DMS 273 (cell line): ENCODE measurements around the gene PRAMEF15.
"Not testable (repeated sequence)": the region's sequence is repeated elsewhere in the genome, so short reads cannot be mapped to it uniquely, and the experiment has no call there.

Experiments used
- DNase-seq: peaks from one replicate; lab custom pipeline; 2025; ENCODE audit not compliant: unreplicated experiment; lab: John Stamatoyannopoulos, UW

Gene PRAMEF15

DNA sequence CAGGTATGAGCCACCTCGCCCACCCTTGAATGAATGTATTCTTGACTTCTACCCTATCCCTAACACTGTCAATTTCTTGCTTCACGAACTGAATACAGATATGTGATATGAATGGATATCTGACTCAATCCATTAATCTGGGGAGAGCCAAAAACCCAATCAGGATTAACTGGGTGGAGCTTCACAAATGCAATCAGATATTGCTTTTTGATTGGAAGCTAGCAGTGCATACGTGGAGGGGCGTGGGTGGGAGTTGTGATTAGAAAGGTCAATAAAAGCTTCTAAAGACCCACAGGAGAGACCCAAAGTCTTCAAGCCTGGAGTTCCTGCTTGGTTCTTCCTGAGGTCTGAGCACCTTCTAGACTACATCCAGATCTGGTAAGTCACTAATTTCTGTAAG is at the start of gene PRAMEF15:
Gene PRAMEF15, plus strand, starts transcription at position 301 of the 400 bp plus-strand sequence. CDS start 2,827 bp downstream, outside the sequence.
- not testable (repeated sequence) for DNase-seq

DNA sequence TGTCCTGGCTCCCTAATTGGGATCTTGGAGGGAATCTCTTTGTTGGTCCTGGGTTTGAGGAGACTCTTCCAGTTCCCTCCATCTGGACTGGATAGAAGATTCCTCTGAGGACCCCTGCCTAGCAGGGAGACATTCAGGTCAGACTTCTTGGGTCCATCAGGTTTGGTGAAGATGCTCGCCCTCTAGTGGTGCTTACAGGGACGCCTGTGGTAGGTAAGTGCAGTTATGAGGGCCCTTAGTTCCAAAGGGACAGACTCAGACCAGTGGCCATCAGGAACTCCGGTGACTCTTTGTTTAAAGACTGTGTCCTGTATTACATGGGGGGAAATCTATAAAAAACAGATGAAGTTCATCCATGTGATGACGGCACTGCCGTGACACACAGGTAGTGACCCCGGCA is 38.4 kb upstream of the PRAMEF15 start:
- not testable (repeated sequence) for DNase-seq

DNA sequence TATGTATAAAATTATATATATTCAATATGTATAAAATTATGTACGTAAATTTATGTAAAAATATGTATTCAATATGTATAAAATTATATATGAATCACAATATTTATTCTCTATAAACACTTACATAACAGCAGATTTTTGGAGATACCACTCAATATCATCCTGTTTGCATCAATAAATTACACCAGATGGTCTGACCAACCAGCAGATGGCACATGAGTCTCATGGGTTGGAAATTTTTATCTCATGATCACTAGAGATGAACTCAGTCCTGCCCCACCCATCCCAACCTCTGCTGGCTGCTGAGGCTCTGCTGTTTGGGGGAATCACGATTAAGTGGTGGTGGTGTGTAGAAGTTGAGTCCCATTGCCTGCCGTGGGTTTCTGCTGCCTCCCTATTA is 35.8 kb upstream of the PRAMEF15 start:
- DNase-seq: peak; percentile 15

DNA sequence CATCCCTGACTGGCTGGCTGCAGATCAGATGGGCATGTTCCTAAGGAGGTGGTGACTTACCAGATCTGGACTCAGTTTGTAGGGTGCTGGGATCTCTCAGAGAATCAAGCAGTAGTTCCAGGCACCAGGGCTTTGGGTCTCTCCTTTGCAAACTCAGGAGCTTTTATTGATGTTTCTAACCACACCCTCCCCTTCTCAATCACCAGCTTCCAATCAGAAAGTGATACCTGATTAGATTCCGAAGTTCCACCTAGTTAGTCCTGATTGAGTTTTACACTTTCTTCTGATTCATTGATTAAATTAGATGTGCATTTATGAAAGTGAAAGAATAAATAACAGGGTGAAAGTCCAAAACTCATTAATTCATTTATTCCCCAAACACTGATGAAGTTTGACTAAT is 30.3 kb upstream of the PRAMEF15 start, which contains the start of gene PRAMEF8:
Gene PRAMEF8, minus strand, starts transcription at position 101 of the 400 bp plus-strand sequence. CDS start 1,046 bp downstream, outside the sequence.
- not testable (repeated sequence) for DNase-seq

DNA sequence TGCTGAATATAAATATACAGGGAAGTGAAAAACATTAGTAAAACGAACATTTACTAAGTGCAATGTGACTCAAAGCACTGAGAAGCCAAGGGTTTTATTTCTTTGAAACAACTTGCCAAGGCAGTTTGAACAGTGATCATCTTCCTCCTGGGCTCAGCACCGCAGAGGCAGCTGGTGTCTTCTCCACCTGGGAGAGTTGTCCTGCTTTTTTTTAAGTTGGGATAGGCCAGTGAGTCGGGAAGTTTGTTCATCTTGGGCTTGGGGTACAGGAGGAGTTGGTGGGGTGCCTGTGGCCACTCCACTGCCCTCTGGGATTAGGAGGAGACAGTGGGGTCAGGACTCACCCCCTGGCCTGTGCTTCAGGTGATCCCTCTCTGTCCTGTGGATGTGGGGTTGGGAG is 26.4 kb upstream of the PRAMEF15 start:
- not testable (repeated sequence) for DNase-seq

DNA sequence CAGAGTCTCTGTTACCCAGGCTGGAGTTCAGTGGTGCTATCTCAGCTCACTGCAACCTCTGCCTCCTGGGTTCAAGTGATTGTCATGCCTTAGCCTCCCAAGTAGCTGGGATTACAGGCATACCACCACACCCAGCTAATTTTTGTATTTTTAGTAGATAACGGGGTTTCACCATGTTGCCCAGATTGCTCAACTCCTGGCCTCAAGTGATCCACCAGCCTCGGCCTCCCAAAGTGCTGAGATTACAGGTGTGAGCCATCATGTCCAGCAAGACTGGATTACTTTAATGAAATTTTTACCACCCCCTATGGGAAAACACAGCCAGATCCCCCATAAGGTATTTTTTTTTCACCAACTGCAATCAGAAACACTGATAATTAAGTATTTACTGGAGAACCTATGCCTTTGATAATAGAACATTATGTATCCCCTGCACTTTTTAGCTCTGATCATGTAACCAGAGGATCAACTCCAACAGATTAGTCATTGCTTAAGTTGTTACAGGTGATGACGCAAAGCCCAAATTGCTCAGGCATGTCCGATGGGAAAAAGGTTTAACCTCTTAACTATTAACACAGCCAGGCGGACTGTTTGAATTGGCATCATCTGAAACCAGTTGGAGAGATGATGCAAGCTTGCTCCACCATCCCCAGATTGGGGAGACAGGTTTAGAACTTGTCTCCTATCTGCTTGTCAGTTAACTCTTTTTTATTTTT is 18.0 kb upstream of the PRAMEF15 start:
- DNase-seq: not testable (repeated sequence)

DNA sequence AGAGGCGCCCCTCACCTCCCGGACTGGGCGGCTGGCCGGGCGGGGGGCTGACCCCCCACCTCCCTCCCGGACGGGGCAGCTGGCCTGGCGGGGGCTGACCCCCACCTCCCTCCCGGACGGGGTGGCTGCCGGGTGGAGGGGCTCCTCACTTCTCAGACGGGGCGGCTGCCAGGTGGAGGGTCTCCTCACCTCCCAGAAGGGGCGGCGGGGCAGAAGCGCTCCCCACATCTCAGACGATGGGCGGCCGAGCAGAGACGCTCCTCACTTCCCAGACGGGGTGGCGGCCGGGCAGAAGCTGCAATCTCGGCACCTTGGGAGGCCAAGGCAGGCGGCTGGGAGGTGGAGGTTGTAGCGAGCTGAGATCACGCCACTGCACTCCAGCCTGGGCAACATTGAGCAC is 16.7 kb upstream of the PRAMEF15 start:
- not testable (repeated sequence) for DNase-seq

DNA sequence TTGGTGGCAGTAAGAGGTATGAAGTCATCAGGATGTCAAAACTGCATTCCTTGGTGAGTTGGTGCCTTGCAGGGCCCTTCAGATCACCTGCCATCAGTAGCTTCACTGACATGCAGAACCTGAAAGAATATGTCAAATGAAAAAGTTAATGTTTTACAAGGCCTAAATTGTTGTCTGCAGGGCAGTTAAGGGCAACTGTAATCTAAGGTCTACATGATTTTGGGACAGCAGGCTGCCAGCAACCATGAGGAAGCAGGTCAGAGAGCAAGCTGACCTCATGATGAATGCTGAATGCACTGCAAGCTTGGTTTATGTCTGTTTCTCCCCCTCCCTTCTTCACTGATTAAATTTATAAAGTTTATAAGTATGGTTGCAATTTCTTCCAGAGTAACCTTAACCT is 13.2 kb upstream of the PRAMEF15 start:
- DNase-seq: not testable (repeated sequence)

DNA sequence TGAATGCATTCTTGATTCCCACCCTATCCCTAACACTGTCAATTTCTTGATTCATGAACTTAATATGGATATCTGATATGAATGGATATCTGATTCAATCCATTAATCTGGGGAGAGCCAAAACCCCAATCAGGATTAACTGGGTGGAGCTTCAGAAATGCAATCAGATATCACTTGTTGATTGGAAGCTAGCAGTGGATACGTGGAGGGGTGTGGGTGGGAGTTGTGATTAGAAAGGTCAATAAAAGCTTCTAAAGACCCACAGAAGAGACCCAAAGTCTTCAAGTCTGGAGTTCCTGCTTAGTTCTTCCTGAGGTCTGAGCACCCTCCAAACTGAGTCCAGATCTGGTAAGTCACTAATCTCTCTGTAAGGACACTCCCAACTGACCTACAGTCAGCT is 12.1 kb upstream of the PRAMEF15 start, which contains the start of gene PRAMEF33:
Gene PRAMEF33, plus strand, starts transcription at position 301 of the 400 bp plus-strand sequence. CDS start 2,416 bp downstream, outside the sequence.
- DNase-seq: not testable (repeated sequence)

DNA sequence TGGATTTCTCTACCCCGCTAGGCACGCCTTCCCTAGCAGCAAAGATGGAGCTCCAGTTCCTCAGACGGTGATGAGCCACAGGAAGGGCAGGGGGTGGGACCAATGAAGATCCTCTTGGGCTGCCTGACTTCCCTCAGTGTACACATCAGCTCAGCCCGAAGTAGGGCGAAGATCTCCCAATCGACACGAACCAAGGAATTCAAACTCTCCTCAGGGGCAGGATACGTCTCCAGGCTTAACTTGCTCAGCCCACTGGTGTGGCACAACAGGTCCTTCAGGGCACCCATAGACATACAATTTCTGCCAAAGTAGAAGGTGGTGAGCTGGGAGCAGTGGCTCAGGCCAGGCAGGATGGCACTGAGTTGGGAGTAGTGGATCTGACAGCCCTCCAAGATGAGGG is 27.1 kb downstream of the PRAMEF15 start:
- not testable (repeated sequence) for DNase-seq

DNA sequence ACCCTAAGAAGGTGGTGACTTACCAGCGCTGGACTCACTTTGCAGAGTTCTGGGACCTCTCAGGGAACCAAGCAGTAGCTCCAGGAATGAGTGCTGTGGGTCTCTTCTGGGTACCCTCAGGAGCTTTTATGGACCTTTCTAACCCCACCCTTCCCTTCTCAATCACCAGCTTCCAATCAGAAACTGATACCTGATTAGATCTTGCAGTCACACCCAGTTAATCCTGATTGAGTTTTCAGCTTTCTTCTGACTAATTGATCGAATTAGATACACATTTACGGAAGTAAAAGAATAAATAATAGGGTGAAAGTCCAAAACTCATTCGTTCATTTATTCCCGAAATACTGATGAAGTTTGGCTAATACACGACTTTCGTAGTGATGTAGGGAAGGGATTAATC is 31.7 kb downstream of the PRAMEF15 start, which contains the start of gene PRAMEF14:
Gene PRAMEF14, minus strand, starts transcription at position 101 of the 400 bp plus-strand sequence. CDS start 1,820 bp downstream, outside the sequence.
- not testable (repeated sequence) for DNase-seq

DNA sequence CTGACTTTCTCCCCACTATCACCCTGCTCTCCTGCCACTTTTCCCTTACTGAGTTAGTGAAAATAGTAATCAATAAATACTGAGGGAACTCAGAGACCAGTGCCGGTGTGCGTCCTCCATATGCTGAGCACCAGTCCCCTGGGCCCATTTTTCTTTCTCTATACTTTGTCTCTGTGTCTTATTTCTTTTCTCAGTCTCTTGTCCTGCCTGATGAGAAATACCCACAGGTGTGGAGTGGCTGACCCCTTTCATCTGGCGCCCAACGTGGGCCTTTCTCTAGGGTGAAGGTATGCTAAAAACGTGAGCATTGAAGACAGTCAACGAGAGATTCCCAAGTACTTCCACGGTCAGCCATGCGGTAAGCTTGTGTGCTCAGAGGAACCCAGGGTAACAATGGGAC is 38.1 kb downstream of the PRAMEF15 start:
- DNase-seq: not testable (repeated sequence)

DNA sequence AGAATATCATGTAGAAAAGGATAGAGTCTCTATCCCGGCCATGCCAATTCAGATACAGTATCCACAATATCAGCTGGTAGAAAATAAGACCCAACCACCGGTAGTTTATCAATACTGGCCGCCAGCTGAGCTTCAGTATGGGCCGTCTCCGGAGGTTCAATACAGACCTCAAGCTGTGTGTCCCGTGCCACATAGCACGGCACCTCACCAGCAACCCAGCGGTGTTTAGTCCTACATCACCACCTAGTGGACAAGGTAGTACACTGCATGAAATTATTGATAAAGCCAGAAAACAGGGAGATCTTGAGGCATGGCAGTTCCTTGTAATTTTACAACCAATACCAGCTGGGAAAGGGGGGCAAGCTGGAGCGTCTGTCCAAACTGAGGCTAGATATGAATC is 39.1 kb downstream of the PRAMEF15 start:
- DNase-seq: not testable (repeated sequence)

DNA sequence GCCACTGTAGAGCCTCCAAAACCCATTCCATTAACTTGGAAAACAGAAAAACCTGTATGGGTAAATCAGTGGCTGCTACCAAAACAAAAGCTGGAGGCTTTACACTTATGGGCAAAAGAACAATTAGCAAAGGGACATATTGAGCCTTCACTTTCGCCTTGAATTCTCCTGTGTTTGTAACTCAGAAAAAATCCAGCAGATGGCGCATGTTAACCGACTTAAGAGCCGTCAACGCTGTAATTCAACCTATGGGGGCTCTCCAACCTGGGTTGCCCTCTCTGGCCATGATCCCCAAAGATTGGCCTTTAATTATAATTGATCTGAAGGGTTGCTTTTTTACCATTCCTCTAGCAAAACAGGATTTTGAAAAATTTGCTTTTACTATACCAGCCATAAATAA is 41.4 kb downstream of the PRAMEF15 start:
- peak; percentile 86 for DNase-seq

DNA sequence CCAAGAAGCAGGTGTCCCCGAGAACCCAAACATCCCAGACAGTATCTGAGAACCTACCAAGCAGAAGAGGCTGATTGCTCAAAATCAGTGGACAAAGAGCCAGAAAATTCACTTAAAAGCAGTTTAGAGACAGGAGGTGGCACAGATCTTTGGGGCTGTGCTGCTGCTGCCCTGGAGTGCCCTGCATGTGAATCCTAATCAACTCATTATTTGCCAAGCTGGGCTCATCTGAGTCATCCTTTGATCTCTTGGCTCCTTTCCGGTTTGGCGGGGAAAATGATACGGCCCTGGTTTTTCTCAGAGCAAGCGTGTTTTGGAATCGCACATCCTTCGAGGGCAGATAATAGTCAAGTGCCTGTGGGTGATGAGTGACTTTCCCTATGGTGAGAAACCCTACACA is 47.0 kb downstream of the PRAMEF15 start:
- DNase-seq: not testable (repeated sequence)

DNA sequence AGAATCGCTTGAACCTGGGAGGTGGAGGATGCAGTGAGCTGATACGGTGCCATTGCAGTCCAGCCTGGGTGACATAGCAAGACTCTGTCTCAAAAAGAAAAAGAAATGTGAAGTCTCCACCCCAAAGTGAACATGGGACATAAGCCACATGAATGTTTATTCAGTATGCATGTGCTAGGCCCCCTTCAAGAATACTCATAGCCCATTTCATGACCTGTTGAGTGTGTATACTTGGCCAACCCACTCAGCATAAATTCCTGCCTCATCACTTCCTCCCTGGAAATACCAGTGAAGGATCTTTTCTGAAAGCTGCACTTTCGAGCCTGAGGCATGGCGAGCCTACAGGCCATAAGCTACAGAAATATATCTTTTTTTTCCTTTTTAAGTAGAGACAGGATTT is 49.5 kb downstream of the PRAMEF15 start:
- DNase-seq: not testable (repeated sequence)

DNA sequence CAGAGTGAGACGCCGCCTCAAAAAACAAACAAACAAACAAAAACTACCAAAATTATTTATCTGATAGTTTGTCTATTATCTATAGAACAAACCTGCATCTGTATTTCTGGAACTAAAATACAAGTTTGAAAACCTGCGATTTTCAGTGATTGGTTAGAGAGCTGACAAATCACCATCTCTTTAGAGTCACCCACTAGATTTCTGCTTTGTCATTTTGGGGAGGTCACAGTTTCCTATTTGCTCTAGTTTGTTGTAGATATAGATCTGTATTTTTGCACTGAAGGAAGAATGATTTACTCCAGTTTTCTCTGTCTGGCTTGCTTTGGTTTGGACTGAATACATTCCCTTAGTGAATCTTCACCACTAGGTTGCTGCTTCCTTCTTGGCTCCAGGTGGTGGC is 51.2 kb downstream of the PRAMEF15 start:
- not testable (repeated sequence) for DNase-seq

DNA sequence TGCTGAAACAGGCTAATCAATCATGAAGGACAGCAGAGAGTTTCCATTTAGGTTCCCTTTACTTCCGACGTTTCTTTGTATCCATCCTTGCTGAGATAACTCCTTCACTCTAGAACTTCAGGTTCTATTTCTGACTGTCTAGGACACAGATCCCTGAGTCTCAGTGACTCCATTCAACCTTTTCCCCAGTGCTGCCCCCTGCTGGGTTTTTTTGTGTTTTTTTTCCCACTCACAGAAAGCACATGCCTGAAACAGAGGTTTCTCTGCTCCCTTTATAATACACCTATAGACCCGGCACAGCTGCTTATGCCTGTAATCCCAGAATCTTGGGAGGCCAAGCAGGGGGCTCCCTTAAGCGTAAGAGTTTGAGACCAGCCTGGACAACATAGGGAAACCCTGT is 53.2 kb downstream of the PRAMEF15 start:
- DNase-seq: peak; percentile 50
